ENCODE measurements around the gene VPS11.

DNA sequence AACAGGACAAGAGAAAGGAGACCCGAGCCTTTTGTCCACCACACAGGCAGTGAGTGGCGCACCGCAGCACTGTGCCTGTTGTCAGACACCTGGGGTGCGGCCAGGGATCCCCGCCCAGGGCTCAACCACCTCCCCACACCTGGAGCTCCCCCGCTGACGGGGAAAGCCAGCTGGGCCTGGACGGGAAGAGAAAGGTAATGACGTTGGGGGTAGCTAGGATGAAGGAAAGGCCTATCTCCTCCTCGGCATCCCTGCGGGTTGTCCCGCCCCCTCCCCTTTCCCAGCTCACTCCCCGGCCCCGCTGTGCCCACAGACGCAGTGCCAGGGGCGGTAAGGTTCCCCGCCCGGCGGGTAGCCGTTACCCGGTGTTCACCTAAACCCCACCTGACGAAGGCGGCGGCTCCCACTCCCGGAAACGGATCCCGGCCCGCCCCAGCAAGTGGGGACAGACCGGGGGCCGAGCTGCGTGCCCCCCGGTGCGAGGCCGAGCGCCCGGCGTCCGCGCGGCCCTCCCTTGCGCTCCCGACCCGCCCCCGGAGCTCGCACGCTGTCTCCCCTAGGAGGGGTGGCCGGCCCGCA lies 11.1 kb upstream of the VPS11 start:
- TF ChIP-seq, protein P1, sequence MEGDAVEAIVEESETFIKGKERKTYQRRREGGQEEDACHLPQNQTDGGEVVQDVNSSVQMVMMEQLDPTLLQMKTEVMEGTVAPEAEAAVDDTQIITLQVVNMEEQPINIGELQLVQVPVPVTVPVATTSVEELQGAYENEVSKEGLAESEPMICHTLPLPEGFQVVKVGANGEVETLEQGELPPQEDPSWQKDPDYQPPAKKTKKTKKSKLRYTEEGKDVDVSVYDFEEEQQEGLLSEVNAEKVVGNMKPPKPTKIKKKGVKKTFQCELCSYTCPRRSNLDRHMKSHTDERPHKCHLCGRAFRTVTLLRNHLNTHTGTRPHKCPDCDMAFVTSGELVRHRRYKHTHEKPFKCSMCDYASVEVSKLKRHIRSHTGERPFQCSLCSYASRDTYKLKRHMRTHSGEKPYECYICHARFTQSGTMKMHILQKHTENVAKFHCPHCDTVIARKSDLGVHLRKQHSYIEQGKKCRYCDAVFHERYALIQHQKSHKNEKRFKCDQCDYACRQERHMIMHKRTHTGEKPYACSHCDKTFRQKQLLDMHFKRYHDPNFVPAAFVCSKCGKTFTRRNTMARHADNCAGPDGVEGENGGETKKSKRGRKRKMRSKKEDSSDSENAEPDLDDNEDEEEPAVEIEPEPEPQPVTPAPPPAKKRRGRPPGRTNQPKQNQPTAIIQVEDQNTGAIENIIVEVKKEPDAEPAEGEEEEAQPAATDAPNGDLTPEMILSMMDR (IDR thresholded peaks at IDR 0.05) = no peak
- TF ChIP-seq POLR2AphosphoS5 (IDR thresholded peaks at IDR 0.05) = no peak
- TF ChIP-seq POLR2A (IDR thresholded peaks at IDR 0.05) = no peak
